Loucy (cell line): ENCODE results near the gene C22orf39.

ENCODE experiments used
- H2AFZ ChIP-seq: fragments of 200-600 bp; sonication (generic); 2 replicates; pipeline ENCODE4 v1.6.0; 2016; ENCODE audit warnings: antibody characterized with exemption, mild to moderate bottlenecking, low read length, moderate library complexity
- H3F3A ChIP-seq: fragments of 200-600 bp; 2 replicates; pipeline ENCODE4 v1.6.0; 2016; ENCODE audit warnings: antibody characterized with exemption, low read depth, mild to moderate bottlenecking
- H3K27me3 ChIP-seq: fragments of 200-600 bp; sonication (generic); 2 replicates; pipeline ENCODE4 v1.6.1; 2014; ENCODE audit warnings: low read length, mild to moderate bottlenecking; ENCODE audit not compliant: insufficient read depth, poor library complexity, severe bottlenecking
- H3K36me3 ChIP-seq: fragments of 200-600 bp; sonication (generic); 2 replicates; pipeline ENCODE4 v1.6.1; 2016; ENCODE audit warnings: low read length; ENCODE audit not compliant: insufficient read depth
- H3K4me1 ChIP-seq: fragments of 200-600 bp; sonication (generic); 2 replicates; pipeline ENCODE4 v1.5.1; 2014; ENCODE audit warnings: low read length, mild to moderate bottlenecking; ENCODE audit not compliant: insufficient read depth, poor library complexity, severe bottlenecking
- H3K4me2 ChIP-seq: fragments of 200-600 bp; sonication (generic); 2 replicates; pipeline ENCODE4 v1.6.0; 2014; ENCODE audit warnings: antibody characterized with exemption, low read length, low read depth, mild to moderate bottlenecking; ENCODE audit not compliant: poor library complexity, severe bottlenecking
- H3K4me3 ChIP-seq: fragments of 200-600 bp; sonication (generic); 2 replicates; pipeline ENCODE4 v1.5.1; 2014; ENCODE audit warnings: low read length, mild to moderate bottlenecking, mixed read lengths; ENCODE audit not compliant: poor library complexity, severe bottlenecking
- H3K79me2 ChIP-seq: fragments of 200-600 bp; sonication (generic); 2 replicates; pipeline ENCODE4 v1.6.1; 2014; ENCODE audit warnings: low read length; ENCODE audit not compliant: insufficient read depth
- H3K9ac ChIP-seq: fragments of 200-600 bp; sonication (generic); 2 replicates; pipeline ENCODE4 v1.6.0; 2014; ENCODE audit warnings: mild to moderate bottlenecking, low read depth, low read length, moderate library complexity; ENCODE audit not compliant: poor library complexity, severe bottlenecking
- H3K9me2 ChIP-seq: fragments of 200-600 bp; sonication (generic); replicated peaks from 2 replicates; pipeline ENCODE4 v1.6.1; 2016; ENCODE audit warnings: low read depth, low read length, mixed read lengths
- H3K9me3 ChIP-seq: fragments of 200-600 bp; sonication (generic); 2 replicates; pipeline ENCODE4 v1.6.1; 2014; ENCODE audit warnings: mild to moderate bottlenecking, antibody characterized with exemption, low read length, low read depth; ENCODE audit not compliant: insufficient read depth
- H4K20me1 ChIP-seq: fragments of 200-600 bp; sonication (generic); 2 replicates; pipeline ENCODE4 v1.6.0; 2014; ENCODE audit warnings: antibody characterized with exemption, low read length, mild to moderate bottlenecking; ENCODE audit not compliant: insufficient read depth, poor library complexity, severe bottlenecking
- CTCF ChIP-seq: fragments of 200-600 bp; sonication (generic); conservative IDR thresholded peaks from 2 replicates; pipeline ENCODE4 v1.5.1; 2014; ENCODE audit warnings: mild to moderate bottlenecking, antibody characterized with exemption, low read length
- EZH2phosphoT487 ChIP-seq: fragments of 200-600 bp; IDR thresholded peaks from 2 replicates; pipeline ENCODE4 v1.6.1; 2018; ENCODE audit warnings: antibody characterized with exemption, mild to moderate bottlenecking, moderate library complexity, borderline replicate concordance

Gene C22orf39

GRCh38 chr22:19430890-19431541 lies 16.5 kb downstream of the C22orf39 start:
- H4K20me1 ChIP-seq = peaks cover 35% of the 10 kb centered on the region
- peaks cover 66% of the 10 kb centered on the region for H3K79me2 ChIP-seq
- H3K9ac ChIP-seq = peak overlapping the region; percentile 89
- H3F3A ChIP-seq = no peaks in the 10 kb centered on the region
- H3K36me3 ChIP-seq = peaks cover 12% of the 10 kb centered on the region; the same call in 1 of the 2 replicates
- H3K9me3 ChIP-seq = no peaks in the 10 kb centered on the region
- peaks cover 32% of the 10 kb centered on the region for H3K4me1 ChIP-seq
- H3K9me2 ChIP-seq = no peaks in the 10 kb centered on the region
- no peak overlapping the region for H2AFZ ChIP-seq
- peak overlapping the region; percentile 93 for H3K4me3 ChIP-seq
- H3K27me3 ChIP-seq = no peaks in the 10 kb centered on the region
- TF ChIP-seq EZH2phosphoT487 (no peak), CTCF (peak; percentile 33; the same call in 1 of the 2 replicates)
- peak overlapping the region; percentile 85 for H3K4me2 ChIP-seq

- H3K36me3 ChIP-seq = peaks cover 8% of the 10 kb centered on the region; the same call in 1 of the 2 replicates
- H3K4me1 ChIP-seq = peaks cover 33% of the 10 kb centered on the region
- H3K9me2 ChIP-seq = no peaks in the 10 kb centered on the region
- TF ChIP-seq CTCF = no peak
- TF ChIP-seq EZH2phosphoT487 = no peak
- peak overlapping the region; percentile 93 for H3K4me3 ChIP-seq
- peak overlapping the region; percentile 85 for H3K4me2 ChIP-seq
- peaks cover 37% of the 10 kb centered on the region for H4K20me1 ChIP-seq
- no peak overlapping the region for H2AFZ ChIP-seq
- H3K27me3 ChIP-seq = no peaks in the 10 kb centered on the region
- H3K9ac ChIP-seq = peak overlapping the region; percentile 89
- H3K9me3 ChIP-seq = no peaks in the 10 kb centered on the region
- no peaks in the 10 kb centered on the region for H3F3A ChIP-seq
- H3K79me2 ChIP-seq = peaks cover 73% of the 10 kb centered on the region
Measured at GRCh38 chr22:19429950-19430889, 17.3 kb downstream of the C22orf39 start.

- Histone ChIP-seq H3K4me3 (no peak overlapping the region), H3K9ac (no peak overlapping the region), H4K20me1 (peaks cover 30% of the 10 kb centered on the region), H3K9me2 (no peaks in the 10 kb centered on the region), H3K9me3 (no peaks in the 10 kb centered on the region), H3K4me1 (peaks cover 53% of the 10 kb centered on the region), H3K36me3 (peaks cover 6% of the 10 kb centered on the region; the same call in 1 of the 2 replicates), H3K27me3 (no peaks in the 10 kb centered on the region), H3F3A (no peaks in the 10 kb centered on the region; the same call in 1 of the 2 replicates), H3K4me2 (peak overlapping the region; percentile 29), H2AFZ (no peak overlapping the region), H3K79me2 (peaks cover 89% of the 10 kb centered on the region)
- TF ChIP-seq EZH2phosphoT487 (no peak), CTCF (no peak)
Measured at GRCh38 chr22:19424186-19424500, 23.4 kb downstream of the C22orf39 start.
